ENCODE measurements around the gene DYNC2H1. TPM values are rescaled to one million over a fixed set of nuclear protein-coding genes. Genes with fewer than 3 reads are reported as not detected.
"Not testable (repeated sequence)": the region's sequence is repeated elsewhere in the genome, so short reads cannot be mapped to it uniquely, and the experiment has no call there.

The DYNC2H1 gene
- total RNA-seq, 1 donor, result 44.9 TPM

GRCh38 chr11:103368145-103368544 lies 258.9 kb downstream of the DYNC2H1 start:
- peak; percentile 18 for DNase-seq (ENCODE audit: low read depth)
- no peak overlapping the region for H3K4me3 ChIP-seq (ENCODE audit: low read depth, low read length)
- TF ChIP-seq CTCF (IDR thresholded peaks at IDR 0.05; ENCODE audit: insufficient read depth, low read depth, low read length), result no peak

- no peak overlapping the region for H3K4me3 ChIP-seq (ENCODE audit: low read depth, low read length)
- no peak for DNase-seq (ENCODE audit: low read depth)
- TF ChIP-seq CTCF (IDR thresholded peaks at IDR 0.05; ENCODE audit: insufficient read depth, low read depth, low read length), result no peak
These were observed 260.9 kb downstream of the DYNC2H1 start for GRCh38 chr11:103370076-103370475.

GRCh38 chr11:103372906-103373305 lies 263.7 kb downstream of the DYNC2H1 start:
- DNase-seq (ENCODE audit: low read depth), result no peak
- no peak overlapping the region for H3K4me3 ChIP-seq (ENCODE audit: low read depth, low read length)
- TF ChIP-seq CTCF (IDR thresholded peaks at IDR 0.05; ENCODE audit: insufficient read depth, low read depth, low read length), result no peak

GRCh38 chr11:103374227-103374626 lies 265.0 kb downstream of the DYNC2H1 start:
- not testable (repeated sequence) for DNase-seq (ENCODE audit: low read depth); H3K4me3 ChIP-seq (ENCODE audit: low read depth, low read length)

- DNase-seq (ENCODE audit: low read depth), result no peak
- no peak overlapping the region for H3K4me3 ChIP-seq (ENCODE audit: low read depth, low read length)
- no peak for TF ChIP-seq CTCF (IDR thresholded peaks at IDR 0.05; ENCODE audit: insufficient read depth, low read depth, low read length)
These were observed 269.7 kb downstream of the DYNC2H1 start for GRCh38 chr11:103378931-103379330.

- DNase-seq (ENCODE audit: low read depth), result peak; percentile 29
- no peak for TF ChIP-seq CTCF (IDR thresholded peaks at IDR 0.05; ENCODE audit: insufficient read depth, low read depth, low read length)
These were observed 270.8 kb downstream of the DYNC2H1 start for GRCh38 chr11:103380031-103380430.

GRCh38 chr11:103384652-103385051 lies 275.4 kb downstream of the DYNC2H1 start:
- DNase-seq (ENCODE audit: low read depth), result peak; percentile 15
- TF ChIP-seq CTCF (IDR thresholded peaks at IDR 0.05; ENCODE audit: insufficient read depth, low read depth, low read length), result no peak
- H3K4me3 ChIP-seq (ENCODE audit: low read depth, low read length), result no peak overlapping the region

More at GRCh38 chr11:103380031-103380430, 270.8 kb downstream of the DYNC2H1 start:
- no peak overlapping the region for H3K4me3 ChIP-seq (ENCODE audit: low read depth, low read length)
